ENCODE measurements around the gene SDHAF3.

DNA sequence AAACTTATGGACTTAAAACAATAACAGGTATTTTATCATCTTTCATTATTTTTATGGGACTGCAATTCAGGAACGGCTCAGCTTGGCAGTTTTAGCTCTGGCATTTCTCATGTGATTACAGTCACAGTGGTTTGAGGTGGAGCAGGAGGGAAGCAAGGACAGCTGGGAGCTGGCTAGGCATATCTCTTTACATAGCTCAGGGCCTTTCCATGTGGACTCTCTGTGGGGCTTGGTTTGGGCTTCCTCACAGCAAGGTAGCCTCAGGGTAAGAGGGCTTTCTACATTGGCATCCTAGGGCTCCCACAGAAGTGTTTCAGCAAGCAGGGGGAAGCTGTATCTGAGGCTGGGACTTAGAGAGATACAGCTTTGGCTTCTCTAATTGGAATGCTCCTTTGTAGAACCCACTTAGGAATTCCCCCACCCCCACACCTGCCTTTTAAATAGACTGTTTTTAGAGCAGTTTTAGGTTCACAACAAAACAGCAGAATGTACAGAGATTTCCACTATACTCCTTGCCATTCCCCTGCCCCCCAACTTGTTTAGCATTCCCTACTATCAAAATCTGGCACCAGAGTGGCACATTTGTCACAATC, 26.6 kb upstream of the SDHAF3 start:
- TF ChIP-seq, protein P1, sequence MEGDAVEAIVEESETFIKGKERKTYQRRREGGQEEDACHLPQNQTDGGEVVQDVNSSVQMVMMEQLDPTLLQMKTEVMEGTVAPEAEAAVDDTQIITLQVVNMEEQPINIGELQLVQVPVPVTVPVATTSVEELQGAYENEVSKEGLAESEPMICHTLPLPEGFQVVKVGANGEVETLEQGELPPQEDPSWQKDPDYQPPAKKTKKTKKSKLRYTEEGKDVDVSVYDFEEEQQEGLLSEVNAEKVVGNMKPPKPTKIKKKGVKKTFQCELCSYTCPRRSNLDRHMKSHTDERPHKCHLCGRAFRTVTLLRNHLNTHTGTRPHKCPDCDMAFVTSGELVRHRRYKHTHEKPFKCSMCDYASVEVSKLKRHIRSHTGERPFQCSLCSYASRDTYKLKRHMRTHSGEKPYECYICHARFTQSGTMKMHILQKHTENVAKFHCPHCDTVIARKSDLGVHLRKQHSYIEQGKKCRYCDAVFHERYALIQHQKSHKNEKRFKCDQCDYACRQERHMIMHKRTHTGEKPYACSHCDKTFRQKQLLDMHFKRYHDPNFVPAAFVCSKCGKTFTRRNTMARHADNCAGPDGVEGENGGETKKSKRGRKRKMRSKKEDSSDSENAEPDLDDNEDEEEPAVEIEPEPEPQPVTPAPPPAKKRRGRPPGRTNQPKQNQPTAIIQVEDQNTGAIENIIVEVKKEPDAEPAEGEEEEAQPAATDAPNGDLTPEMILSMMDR (IDR thresholded peaks at IDR 0.05; ENCODE audit: extremely low read depth in 1 of 2, insufficient read depth in 1 of 2, low read depth in 1 of 2, low read length in 2 of 2): no peak
- TF ChIP-seq EZH2 (IDR thresholded peaks at IDR 0.05; ENCODE audit: borderline replicate concordance, low read depth, low read length, severe bottlenecking) (no peak), POLR2A (IDR thresholded peaks at IDR 0.05; ENCODE audit: low read depth, low read length) (no peak), POLR2AphosphoS5 (IDR thresholded peaks at IDR 0.05; ENCODE audit: insufficient read depth, low read depth, low read length) (no peak), MYC (IDR thresholded peaks at IDR 0.05; ENCODE audit: low read depth, low read length) (no peak), MAX (IDR thresholded peaks at IDR 0.05; ENCODE audit: insufficient read depth, insufficient read length) (no peak), GATA2 (IDR thresholded peaks at IDR 0.05; ENCODE audit: insufficient read depth, insufficient read length, low read depth, low read length) (no peak)

All from endothelial cell of umbilical vein (primary cell).